Activated naive CD4-positive, alpha-beta T cell treated with Interleukin-2 at 50 U/mL for 16 hours (primary cell): ENCODE measurements around the gene VDR.
A peak's percentile ranks its signal among the peaks of the same experiment; 100 is the strongest.

Experiments used
- DNase-seq: peaks from one replicate; pipeline ENCODE4 v3.0.0-alpha.2; 2020

VDR gene

GRCh38 chr12:47808574-47809365 lies 96.0 kb downstream of the VDR start:
- DNase-seq: peak; percentile 55

- peak; percentile 83 for DNase-seq
Observed at GRCh38 chr12:47808050-47808449, 96.7 kb downstream of the VDR start.

- no peak for DNase-seq
Observed at GRCh38 chr12:47807338-47807737, 97.5 kb downstream of the VDR start.

GRCh38 chr12:47805417-47805816 lies 99.4 kb downstream of the VDR start:
- no peak for DNase-seq

- DNase-seq: no peak
Observed at GRCh38 chr12:47804171-47804570, 100.6 kb downstream of the VDR start.

GRCh38 chr12:47803191-47803875 lies 101.5 kb downstream of the VDR start:
- no peak for DNase-seq

GRCh38 chr12:47802312-47802711 lies 102.5 kb downstream of the VDR start:
- no peak for DNase-seq

GRCh38 chr12:47801904-47802246 lies 102.9 kb downstream of the VDR start:
- no peak for DNase-seq

- DNase-seq: no peak
Observed at GRCh38 chr12:47801170-47801903, 103.5 kb downstream of the VDR start.

- DNase-seq: no peak
Observed at GRCh38 chr12:47800582-47800981, 104.2 kb downstream of the VDR start.

GRCh38 chr12:47799357-47799955 lies 105.3 kb downstream of the VDR start:
- no peak for DNase-seq

GRCh38 chr12:47798382-47798948 lies 106.3 kb downstream of the VDR start:
- no peak for DNase-seq

GRCh38 chr12:47797441-47797840 lies 107.4 kb downstream of the VDR start:
- DNase-seq: no peak

- DNase-seq: no peak
Observed at GRCh38 chr12:47795814-47796411, 108.9 kb downstream of the VDR start.

- DNase-seq: no peak
Observed at GRCh38 chr12:47795121-47795813, 109.5 kb downstream of the VDR start.

- DNase-seq: no peak
Observed at GRCh38 chr12:47794679-47795078, 110.1 kb downstream of the VDR start.

- no peak for DNase-seq
Observed at GRCh38 chr12:47793015-47793681, 111.6 kb downstream of the VDR start.

GRCh38 chr12:47791874-47792273 lies 112.9 kb downstream of the VDR start:
- DNase-seq: no peak
